Measurements from ENCODE around the gene LHX1. TPM values are rescaled to one million over a fixed set of nuclear protein-coding genes. Genes with fewer than 3 reads are reported as not detected.

The LHX1 gene
- total and polyA plus RNA-seq, 2 of the 8 experiments (the other 6 are each of a cell fraction or from before 2014, with no cell fraction given) = 0.26 to 0.93 TPM

GRCh38 chr17:36977568-36977967, 40.3 kb downstream of the LHX1 start:
- Histone ChIP-seq H2BK5ac (ENCODE audit: low read depth, low read length) (no peak overlapping the region), H2BK20ac (ENCODE audit: low read length) (no peak overlapping the region), H4K91ac (replicated peaks; ENCODE audit: insufficient read length, low read length) (no peak overlapping the region), H3K36me3 (ENCODE audit: control insufficient read depth in 2 of 4, insufficient read depth in 4 of 4, low read length in 3 of 4) (no peaks in the 10 kb centered on the region), H4K5ac (ENCODE audit: insufficient read length, low read depth, low read length) (no peak overlapping the region), H3K4me3 (ENCODE audit: extremely low read depth in 1 of 4, insufficient read depth in 2 of 4, low read depth in 3 of 4, low read length in 4 of 4) (no peak overlapping the region), H2BK15ac (ENCODE audit: low read length) (no peak overlapping the region), H4K8ac (ENCODE audit: extremely low read depth, insufficient read depth, low read length) (no peak overlapping the region), H3K9ac (replicated peaks in 1 of 4; ENCODE audit: extremely low read depth in 1 of 4, low read depth in 3 of 4, low read length in 3 of 4) (no peak overlapping the region), H3K56ac (replicated peaks; ENCODE audit: insufficient read length, low read depth, low read length) (no peak overlapping the region), H2AFZ (ENCODE audit: low read length) (no peak overlapping the region), H3K23ac (ENCODE audit: insufficient read length) (no peak overlapping the region), H3K18ac (ENCODE audit: extremely low read depth, low read length) (no peak overlapping the region), H2BK120ac (replicated peaks; ENCODE audit: low read depth, low read length) (no peak overlapping the region), H2BK12ac (ENCODE audit: low read depth, low read length) (no peak overlapping the region), H2AK5ac (ENCODE audit: low read depth, low read length) (no peak overlapping the region), H3K4me1 (replicated peaks in 1 of 4; ENCODE audit: control insufficient read depth in 3 of 4, insufficient read depth in 4 of 4, low read length in 3 of 4) (0 out of 7 replicates have a peak, but pooled peaks cover 0 to 3% (median 0%) of the 10 kb centered on the region in 4 experiments), H3K23me2 (ENCODE audit: low read depth, low read length) (no peaks in the 10 kb centered on the region), H3K27ac (ENCODE audit: low read depth, low read length) (no peak overlapping the region), H3K14ac (ENCODE audit: insufficient read length) (no peak overlapping the region), H3K79me2 (ENCODE audit: control insufficient read depth in 1 of 2, insufficient read depth in 2 of 2, low read length in 2 of 2) (peaks cover 0 to 26% of the 10 kb centered on the region in 2 experiments; a peak in 2 of 4 replicates), H3K79me1 (ENCODE audit: low read depth, low read length) (no peaks in the 10 kb centered on the region), H3K27me3 (replicated peaks in 1 of 4; ENCODE audit: control insufficient read depth in 3 of 4, extremely low read depth in 1 of 4, insufficient read depth in 3 of 4, low read length in 3 of 4) (no peaks in the 10 kb centered on the region), H4K20me1 (replicated peaks in 1 of 2; ENCODE audit: control insufficient read depth in 1 of 2, insufficient read depth in 2 of 2, low read length in 2 of 2) (no peaks in the 10 kb centered on the region), H3K4ac (replicated peaks; ENCODE audit: insufficient read length, low read depth, low read length) (no peak overlapping the region), H3K4me2 (ENCODE audit: insufficient read depth in 1 of 2, low read depth in 2 of 2, low read length in 2 of 2) (no peak overlapping the region), H3K9me3 (ENCODE audit: insufficient read depth in 2 of 2, low read depth in 1 of 2, low read length in 1 of 2) (no peaks in the 10 kb centered on the region)
- TF ChIP-seq CTBP2 (IDR thresholded peaks at IDR 0.05; ENCODE audit: borderline replicate concordance, insufficient read depth, insufficient read length, low read length) (no peak), ATF2 (IDR thresholded peaks at IDR 0.05; ENCODE audit: low read length) (no peak), CTCF (IDR thresholded peaks at IDR 0.05; ENCODE audit: control extremely low read depth in 1 of 3, insufficient read depth in 1 of 3, low read depth in 1 of 3, low read length in 3 of 3) (no peak), NRF1 (IDR thresholded peaks at IDR 0.05; ENCODE audit: low read depth, low read length) (no peak)
- no peak for DNase-seq (ENCODE audit: low read depth in 1 of 2, low spot score in 2 of 2)
- WGBS, 2 experiments (ENCODE audit: extremely low coverage in 1 of 2, insufficient coverage in 1 of 2, insufficient read length in 1 of 2, insufficient replicate concordance in 2 of 2, low coverage in 1 of 2, low lambda C conversion rate in 2 of 2, missing lambda C conversion rate in 1 of 2) = 92% methylated on average over 2 of the region's 2 CpGs; no CpG with 5 or more reads in 1 of the 2 experiments
- CTCF ChIA-PET (ENCODE audit: partially characterized antibody) = no interaction called here
- POLR2A ChIA-PET (ENCODE audit: partially characterized antibody) = no interaction called here
- FAIRE-seq = no peak

Data from H1 (cell line).